K562 (cell line): Measurements from ENCODE around the gene TMEM135.

Experiments
- CTCF ChIP-seq, 3 experiments: IDR thresholded peaks in 2 of 3; conservative IDR thresholded peaks in 1 of 3; 2 replicates each; pipeline ENCODE4 v1.5.1; 2011 to 2012; ENCODE audit warnings: low read length in 3 of 3, mild to moderate bottlenecking in 3 of 3, control low read depth in 2 of 3, improper control_type of control experiment in 1 of 3, inconsistent platforms in 1 of 3, low read depth in 1 of 3, mixed read lengths in 1 of 3, moderate library complexity in 1 of 3; ENCODE audit not compliant: insufficient read depth in 2 of 3
- ELK1 ChIP-seq: sonication (generic); formaldehyde crosslinking; IDR thresholded peaks from 2 replicates; pipeline ENCODE4 v1.8.1; 2022; ENCODE audit warnings: missing genetic modification reagents
- FOSL1 ChIP-seq: fragments of 200-800 bp; sonication (Bioruptor generic); conservative IDR thresholded peaks from 2 replicates; pipeline ENCODE4 v1.6.1; 2016; ENCODE audit warnings: missing genetic modification characterization, missing compliant biosample characterization
- JUNB ChIP-seq: fragments of 450-650 bp; formaldehyde crosslinking; conservative IDR thresholded peaks from 2 replicates; pipeline ENCODE4 v1.4.0; 2020; ENCODE audit warnings: mild to moderate bottlenecking
- ZC3H8 ChIP-seq: fragments of 450-650 bp; IDR thresholded peaks from 2 replicates; pipeline ENCODE4 v1.6.1; 2017

GRCh38 chr11:87139475-87139874 lies 101.7 kb downstream of the TMEM135 start:
- TF ChIP-seq FOSL1 (tag) (no peak), JUNB (no peak), CTCF (IDR thresholded peaks at IDR 0.05 in 2 of 3, conservative IDR thresholded peaks at IDR 0.05 in 1 of 3; ENCODE audit: insufficient read depth in 2 of 3, low read depth in 1 of 3, low read length in 3 of 3) (no peak), ELK1 (no peak), ZC3H8 (no peak)
